ENCODE results near the gene RPS6KB2.
A peak's percentile ranks its signal among the peaks of the same experiment; 100 is the strongest.

Gene RPS6KB2

DNA sequence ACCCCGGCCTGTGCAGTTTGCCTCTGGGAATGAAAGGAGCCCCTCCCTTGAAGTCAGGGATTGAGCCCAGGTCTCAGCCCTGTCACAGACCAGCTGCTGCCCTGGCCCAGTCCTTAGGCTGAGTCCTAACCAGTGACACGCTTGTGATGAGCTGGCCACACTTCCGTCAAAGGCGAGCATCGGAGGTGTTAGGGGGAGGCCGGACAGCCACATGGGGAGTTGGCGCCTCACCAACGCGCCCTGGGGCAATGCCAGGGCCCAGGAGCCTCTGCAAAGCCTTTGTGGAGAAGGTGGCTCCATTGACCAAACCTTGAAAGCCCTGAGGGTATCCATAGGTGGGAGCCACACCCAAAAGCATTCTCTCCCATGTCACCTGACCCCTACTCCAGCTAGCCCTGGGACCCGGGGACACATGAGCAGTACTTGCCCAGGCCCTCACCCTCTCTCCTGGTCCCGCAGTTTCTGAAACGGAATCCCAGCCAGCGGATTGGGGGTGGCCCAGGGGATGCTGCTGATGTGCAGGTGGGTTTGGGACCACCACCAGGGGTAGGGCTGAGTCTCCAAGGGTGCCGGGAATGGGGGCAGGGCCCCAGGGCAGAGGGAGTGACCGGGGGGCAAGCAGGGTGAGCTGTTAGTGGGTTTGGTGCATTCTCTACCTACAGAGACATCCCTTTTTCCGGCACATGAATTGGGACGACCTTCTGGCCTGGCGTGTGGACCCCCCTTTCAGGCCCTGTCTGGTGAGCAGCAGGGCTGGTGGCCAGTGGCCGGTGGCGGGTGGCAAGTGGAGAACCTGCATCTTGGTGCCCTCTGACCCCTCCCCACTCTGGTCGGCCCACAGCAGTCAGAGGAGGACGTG is 5.5 kb downstream of the RPS6KB2 start:
- H3K4me2 ChIP-seq (ENCODE audit: low read length): peak overlapping the region; percentile 89
- H3K36me3 ChIP-seq (ENCODE audit: insufficient read depth, low read length): peaks cover 65% of the 10 kb centered on the region

DNA sequence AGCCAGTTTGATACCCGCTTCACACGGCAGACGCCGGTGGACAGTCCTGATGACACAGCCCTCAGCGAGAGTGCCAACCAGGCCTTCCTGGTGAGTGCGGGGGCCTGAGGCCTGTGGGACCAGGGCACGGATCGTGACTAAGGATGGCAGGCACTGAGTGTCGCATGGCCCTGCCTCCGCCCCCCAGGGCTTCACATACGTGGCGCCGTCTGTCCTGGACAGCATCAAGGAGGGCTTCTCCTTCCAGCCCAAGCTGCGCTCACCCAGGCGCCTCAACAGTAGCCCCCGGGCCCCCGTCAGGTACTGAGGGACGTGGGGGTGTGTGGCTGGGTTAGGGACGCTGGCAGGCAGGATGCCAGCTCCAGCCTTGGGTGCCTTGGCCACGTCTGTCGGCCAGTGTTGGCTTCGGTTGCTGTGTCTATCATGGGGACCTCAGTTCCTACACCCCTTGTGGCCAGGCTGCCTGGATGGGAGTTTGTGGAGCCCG is 6.1 kb downstream of the RPS6KB2 start:
- Histone ChIP-seq H3F3A (ENCODE audit: insufficient read depth, low read length) (no peaks in the 10 kb centered on the region), H3K79me2 (ENCODE audit: insufficient read depth, low read length) (peaks cover under 1% of the 10 kb centered on the region; the same call in 1 of the 2 replicates), H3K4me3 (ENCODE audit: low read depth, low read length, poor library complexity, severe bottlenecking) (peak overlapping the region; percentile 79), H3K4me1 (ENCODE audit: insufficient read depth, low read length, severe bottlenecking) (peaks cover 90% of the 10 kb centered on the region), H3K9ac (ENCODE audit: low read length) (peak overlapping the region; percentile 92; the same call in 1 of the 2 replicates), H3K27ac (ENCODE audit: low read depth, low read length, poor library complexity, severe bottlenecking) (peak overlapping the region; percentile 97), H2AFZ (ENCODE audit: low read length) (no peak overlapping the region), H3K4me2 (ENCODE audit: low read length) (peak overlapping the region; percentile 89), H3K27me3 (ENCODE audit: insufficient read depth, low read length) (no peaks in the 10 kb centered on the region), H3K9me3 (ENCODE audit: low read length) (no peaks in the 10 kb centered on the region), H3K36me3 (ENCODE audit: insufficient read depth, low read length) (peaks cover 63% of the 10 kb centered on the region), H4K20me1 (ENCODE audit: insufficient read depth, low read length) (no peaks in the 10 kb centered on the region), H3K9me2 (ENCODE audit: low read depth, low read length) (no peaks in the 10 kb centered on the region)
- TF ChIP-seq, protein P1, sequence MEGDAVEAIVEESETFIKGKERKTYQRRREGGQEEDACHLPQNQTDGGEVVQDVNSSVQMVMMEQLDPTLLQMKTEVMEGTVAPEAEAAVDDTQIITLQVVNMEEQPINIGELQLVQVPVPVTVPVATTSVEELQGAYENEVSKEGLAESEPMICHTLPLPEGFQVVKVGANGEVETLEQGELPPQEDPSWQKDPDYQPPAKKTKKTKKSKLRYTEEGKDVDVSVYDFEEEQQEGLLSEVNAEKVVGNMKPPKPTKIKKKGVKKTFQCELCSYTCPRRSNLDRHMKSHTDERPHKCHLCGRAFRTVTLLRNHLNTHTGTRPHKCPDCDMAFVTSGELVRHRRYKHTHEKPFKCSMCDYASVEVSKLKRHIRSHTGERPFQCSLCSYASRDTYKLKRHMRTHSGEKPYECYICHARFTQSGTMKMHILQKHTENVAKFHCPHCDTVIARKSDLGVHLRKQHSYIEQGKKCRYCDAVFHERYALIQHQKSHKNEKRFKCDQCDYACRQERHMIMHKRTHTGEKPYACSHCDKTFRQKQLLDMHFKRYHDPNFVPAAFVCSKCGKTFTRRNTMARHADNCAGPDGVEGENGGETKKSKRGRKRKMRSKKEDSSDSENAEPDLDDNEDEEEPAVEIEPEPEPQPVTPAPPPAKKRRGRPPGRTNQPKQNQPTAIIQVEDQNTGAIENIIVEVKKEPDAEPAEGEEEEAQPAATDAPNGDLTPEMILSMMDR (IDR thresholded peaks at IDR 0.05; ENCODE audit: low read length): no peak
- TF ChIP-seq EZH2 (IDR thresholded peaks at IDR 0.05; ENCODE audit: borderline replicate concordance, low read length): no peak

More for the DNA sequence above, 5.5 kb downstream of the RPS6KB2 start:
- Histone ChIP-seq H3K4me3 (ENCODE audit: low read depth, low read length, poor library complexity, severe bottlenecking) (peak overlapping the region; percentile 79), H3K27ac (ENCODE audit: low read depth, low read length, poor library complexity, severe bottlenecking) (peak overlapping the region; percentile 97), H2AFZ (ENCODE audit: low read length) (no peak overlapping the region), H3K27me3 (ENCODE audit: insufficient read depth, low read length) (no peaks in the 10 kb centered on the region), H3K79me2 (ENCODE audit: insufficient read depth, low read length) (peaks cover 7% of the 10 kb centered on the region), H3K9me3 (ENCODE audit: low read length) (no peaks in the 10 kb centered on the region), H3K9me2 (ENCODE audit: low read depth, low read length) (no peaks in the 10 kb centered on the region), H3K9ac (ENCODE audit: low read length) (peak overlapping the region; percentile 92; the same call in 1 of the 2 replicates), H3K4me1 (ENCODE audit: insufficient read depth, low read length, severe bottlenecking) (peaks cover 89% of the 10 kb centered on the region), H4K20me1 (ENCODE audit: insufficient read depth, low read length) (no peaks in the 10 kb centered on the region), H3F3A (ENCODE audit: insufficient read depth, low read length) (no peaks in the 10 kb centered on the region)
- TF ChIP-seq EZH2 (IDR thresholded peaks at IDR 0.05; ENCODE audit: borderline replicate concordance, low read length): no peak
- TF ChIP-seq, protein P1 (IDR thresholded peaks at IDR 0.05; ENCODE audit: low read length): no peak

DNA sequence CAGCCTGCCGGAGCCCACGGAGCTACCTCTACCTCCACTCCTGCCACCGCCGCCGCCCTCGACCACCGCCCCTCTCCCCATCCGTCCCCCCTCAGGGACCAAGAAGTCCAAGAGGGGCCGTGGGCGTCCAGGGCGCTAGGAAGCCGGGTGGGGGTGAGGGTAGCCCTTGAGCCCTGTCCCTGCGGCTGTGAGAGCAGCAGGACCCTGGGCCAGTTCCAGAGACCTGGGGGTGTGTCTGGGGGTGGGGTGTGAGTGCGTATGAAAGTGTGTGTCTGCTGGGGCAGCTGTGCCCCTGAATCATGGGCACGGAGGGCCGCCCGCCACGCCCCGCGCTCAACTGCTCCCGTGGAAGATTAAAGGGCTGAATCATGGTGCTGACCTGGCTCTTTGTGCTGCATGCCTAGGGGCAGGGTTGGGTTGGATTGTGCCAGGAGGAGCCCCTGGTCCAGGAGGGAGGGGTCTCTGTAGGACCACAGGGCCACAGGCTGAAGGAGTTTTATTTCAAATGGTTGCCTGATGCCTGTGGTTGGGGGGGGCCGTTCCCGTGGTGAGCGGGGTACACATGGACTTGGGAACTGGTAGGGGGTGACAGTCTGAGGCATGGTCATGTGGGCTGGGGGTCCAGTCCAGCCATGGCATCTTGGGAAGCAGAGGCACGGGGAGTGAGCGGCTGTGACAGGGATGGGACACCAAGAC is 6.9 kb downstream of the RPS6KB2 start:
- Histone ChIP-seq H3K4me2 (ENCODE audit: low read length) (peak overlapping the region; percentile 89), H3K36me3 (ENCODE audit: insufficient read depth, low read length) (peaks cover 55% of the 10 kb centered on the region), H3K9ac (ENCODE audit: low read length) (peak overlapping the region; percentile 92), H3K4me1 (ENCODE audit: insufficient read depth, low read length, severe bottlenecking) (peaks cover 90% of the 10 kb centered on the region), H3K9me3 (ENCODE audit: low read length) (no peaks in the 10 kb centered on the region), H2AFZ (ENCODE audit: low read length) (no peak overlapping the region), H3K27me3 (ENCODE audit: insufficient read depth, low read length) (no peaks in the 10 kb centered on the region), H3K27ac (ENCODE audit: low read depth, low read length, poor library complexity, severe bottlenecking) (peak overlapping the region; percentile 97), H3F3A (ENCODE audit: insufficient read depth, low read length) (no peaks in the 10 kb centered on the region), H3K79me2 (ENCODE audit: insufficient read depth, low read length) (no peaks in the 10 kb centered on the region), H4K20me1 (ENCODE audit: insufficient read depth, low read length) (no peaks in the 10 kb centered on the region), H3K4me3 (ENCODE audit: low read depth, low read length, poor library complexity, severe bottlenecking) (peak overlapping the region; percentile 79), H3K9me2 (ENCODE audit: low read depth, low read length) (no peaks in the 10 kb centered on the region)
- no peak for TF ChIP-seq EZH2 (IDR thresholded peaks at IDR 0.05; ENCODE audit: borderline replicate concordance, low read length)
- TF ChIP-seq, protein P1 (IDR thresholded peaks at IDR 0.05; ENCODE audit: low read length): no peak

Measured in OCI-LY1 (cell line).